LoVo (cell line): ENCODE results near the gene CCDC38.

Source experiments
- DNase-seq: peaks from one replicate; pipeline ENCODE4 v3.0.0-alpha.2; 2016; ENCODE audit warnings: low spot score

Gene CCDC38

DNA sequence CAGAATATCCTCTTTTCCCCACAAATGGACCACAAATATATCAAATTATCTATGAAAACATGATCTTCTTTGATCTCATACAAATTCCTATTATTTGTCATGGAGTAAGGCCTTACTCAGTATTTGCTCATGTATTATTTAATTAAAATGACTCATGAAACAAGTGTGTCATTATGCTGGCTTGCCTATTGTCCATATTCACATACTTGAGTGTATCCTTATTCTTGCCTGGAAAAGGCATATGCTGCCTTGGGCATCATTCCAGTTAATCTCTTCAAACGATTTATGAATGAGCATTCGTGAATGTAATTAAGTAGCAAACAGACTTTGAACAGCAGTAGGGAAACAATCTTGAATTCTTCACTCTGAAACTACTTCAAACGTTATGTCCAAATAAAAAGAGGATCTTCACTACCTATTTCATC, 106.2 kb downstream of the CCDC38 start:
- peak; percentile 27 for DNase-seq

DNA sequence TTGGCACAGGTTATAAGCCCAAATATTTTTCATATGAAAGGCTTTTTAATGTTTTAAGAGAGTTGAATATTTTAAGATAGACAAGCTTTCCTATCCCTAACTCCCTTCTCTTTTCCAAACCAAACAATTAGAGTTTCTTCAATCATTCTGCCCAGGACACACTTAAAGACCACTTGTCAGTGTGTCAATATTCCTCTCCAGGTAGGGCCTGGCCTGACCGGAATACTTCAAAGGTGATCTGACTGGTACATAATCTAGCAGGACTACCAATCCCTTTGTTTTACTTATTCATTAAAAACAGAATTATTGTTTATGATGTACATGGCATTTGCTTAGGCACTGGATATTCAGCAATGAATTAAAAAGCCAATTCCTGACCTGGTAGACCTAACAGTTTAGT, 107.8 kb downstream of the CCDC38 start:
- DNase-seq, result no peak

DNA sequence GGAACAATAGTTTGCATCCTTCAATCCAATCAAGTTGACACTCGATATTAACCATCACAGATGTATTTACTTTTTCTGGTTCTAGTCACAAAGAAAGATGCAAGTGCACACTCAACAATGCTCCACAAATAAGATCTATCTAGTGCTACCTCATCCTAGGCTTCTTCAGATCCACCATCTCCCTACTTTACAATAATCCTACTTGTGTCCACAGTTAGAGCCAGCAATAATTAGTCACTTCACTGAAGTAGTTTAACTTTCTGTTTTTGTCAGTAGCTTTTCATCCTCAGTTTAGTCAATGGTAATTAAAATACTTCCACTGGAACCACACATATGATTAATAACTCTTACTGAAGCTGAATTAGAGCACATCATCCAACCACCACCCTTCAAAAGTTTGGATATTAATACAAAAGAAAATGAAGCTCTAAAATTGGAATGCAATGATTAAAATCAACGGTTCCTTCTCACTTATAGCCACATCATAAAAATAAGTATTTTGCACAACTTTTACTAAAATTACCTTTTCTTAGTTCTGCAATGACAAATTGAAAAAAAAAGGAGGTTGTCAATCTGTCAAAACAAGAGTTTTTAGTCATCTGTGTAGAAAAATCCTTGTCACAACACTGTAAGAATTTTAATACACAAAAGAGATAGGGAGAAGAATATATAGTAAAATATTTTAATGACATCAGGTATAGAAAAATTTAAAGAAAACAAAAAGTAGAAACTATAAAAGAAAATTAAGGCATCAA, 111.9 kb downstream of the CCDC38 start:
- no peak for DNase-seq

DNA sequence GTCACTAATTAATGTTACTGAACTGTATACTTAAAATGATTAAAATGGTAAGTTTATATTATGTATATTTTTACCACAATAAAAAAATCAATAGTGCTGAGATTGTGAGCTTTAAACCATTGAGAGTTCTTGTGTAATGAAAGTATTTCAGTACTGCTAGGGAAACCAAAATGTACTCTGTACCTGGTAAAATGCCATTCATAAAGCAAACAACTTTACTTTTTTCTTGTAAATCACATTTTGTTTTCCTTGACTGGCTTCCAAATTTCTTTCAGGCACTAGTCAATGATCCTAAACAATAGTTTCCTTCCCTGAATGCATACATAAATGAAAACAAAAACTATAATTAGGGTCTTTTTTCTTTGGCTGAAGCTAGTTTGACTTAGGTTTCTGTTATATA, 113.0 kb downstream of the CCDC38 start:
- no peak for DNase-seq

DNA sequence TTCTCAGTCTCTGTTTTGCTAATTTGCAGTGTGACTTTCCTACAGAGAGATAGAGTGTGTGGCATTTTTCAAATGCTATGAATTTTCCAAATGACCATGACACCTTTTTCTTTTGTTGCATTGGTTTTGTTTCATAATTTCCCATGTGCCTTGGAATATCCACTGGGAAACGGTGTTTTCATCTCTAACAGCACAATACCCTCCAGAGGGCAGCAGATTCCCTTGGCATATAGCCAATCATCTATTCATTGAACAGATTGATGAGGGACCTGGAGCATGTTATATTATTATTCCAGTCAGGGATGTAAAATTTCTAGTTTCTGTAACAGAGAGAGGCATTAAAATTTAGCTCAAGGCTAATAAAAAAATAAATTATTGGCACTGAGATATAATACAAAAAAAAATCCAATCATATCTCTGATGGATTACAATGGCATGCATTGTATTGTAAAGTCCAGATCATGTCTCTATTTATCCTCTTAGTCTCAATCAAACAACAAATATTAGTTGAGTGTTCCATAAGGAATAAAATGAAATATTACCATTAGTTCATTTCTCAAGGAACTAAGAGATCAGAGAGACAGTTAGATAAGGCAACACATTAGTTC, 122.2 kb downstream of the CCDC38 start:
- peak; percentile 69 for DNase-seq
